Fibroblast of skin of abdomen (primary cell): Measurements from ENCODE around the gene ZNHIT2.

ENCODE experiments used
- DNase-seq: peaks from one replicate; pipeline ENCODE4 v3.0.0-alpha.2; 2013

Gene ZNHIT2

GRCh38 chr11:65134240-65134951 lies 16.9 kb upstream of the ZNHIT2 start, which contains the start of gene SYVN1:
Gene SYVN1 (minus strand): TSS chr11:65134519. CDS start chr11:65133601, 918 bp downstream.
- peak; percentile 88 for DNase-seq

- DNase-seq, result no peak
Measured at GRCh38 chr11:65133724-65134123, 16.2 kb upstream of the ZNHIT2 start.

- no peak for DNase-seq
Measured at GRCh38 chr11:65132988-65133700, 15.6 kb upstream of the ZNHIT2 start.

- no peak for DNase-seq
Measured at GRCh38 chr11:65132238-65132987, 14.9 kb upstream of the ZNHIT2 start.

GRCh38 chr11:65131895-65132237 lies 14.4 kb upstream of the ZNHIT2 start:
- DNase-seq, result no peak

DNA sequence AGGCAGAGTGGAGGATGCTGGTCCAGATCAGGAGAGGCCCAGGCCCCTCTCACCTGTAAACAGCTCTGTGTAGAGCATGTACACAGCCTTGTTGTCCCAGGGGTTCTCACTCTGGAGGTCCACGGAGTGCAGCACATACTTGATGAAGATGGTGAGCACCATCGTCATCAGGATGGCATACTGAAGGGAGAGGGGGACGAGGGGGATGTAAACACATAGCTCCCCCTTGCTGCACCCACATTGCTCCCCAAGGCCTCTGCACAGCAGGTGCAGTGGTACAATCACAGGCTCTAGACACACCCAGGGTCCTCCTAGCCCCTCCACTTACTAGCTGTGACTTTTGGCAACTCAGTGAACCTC lies 13.9 kb upstream of the ZNHIT2 start:
- DNase-seq, result no peak

GRCh38 chr11:65130631-65131416 lies 13.3 kb upstream of the ZNHIT2 start:
- DNase-seq, result no peak

DNA sequence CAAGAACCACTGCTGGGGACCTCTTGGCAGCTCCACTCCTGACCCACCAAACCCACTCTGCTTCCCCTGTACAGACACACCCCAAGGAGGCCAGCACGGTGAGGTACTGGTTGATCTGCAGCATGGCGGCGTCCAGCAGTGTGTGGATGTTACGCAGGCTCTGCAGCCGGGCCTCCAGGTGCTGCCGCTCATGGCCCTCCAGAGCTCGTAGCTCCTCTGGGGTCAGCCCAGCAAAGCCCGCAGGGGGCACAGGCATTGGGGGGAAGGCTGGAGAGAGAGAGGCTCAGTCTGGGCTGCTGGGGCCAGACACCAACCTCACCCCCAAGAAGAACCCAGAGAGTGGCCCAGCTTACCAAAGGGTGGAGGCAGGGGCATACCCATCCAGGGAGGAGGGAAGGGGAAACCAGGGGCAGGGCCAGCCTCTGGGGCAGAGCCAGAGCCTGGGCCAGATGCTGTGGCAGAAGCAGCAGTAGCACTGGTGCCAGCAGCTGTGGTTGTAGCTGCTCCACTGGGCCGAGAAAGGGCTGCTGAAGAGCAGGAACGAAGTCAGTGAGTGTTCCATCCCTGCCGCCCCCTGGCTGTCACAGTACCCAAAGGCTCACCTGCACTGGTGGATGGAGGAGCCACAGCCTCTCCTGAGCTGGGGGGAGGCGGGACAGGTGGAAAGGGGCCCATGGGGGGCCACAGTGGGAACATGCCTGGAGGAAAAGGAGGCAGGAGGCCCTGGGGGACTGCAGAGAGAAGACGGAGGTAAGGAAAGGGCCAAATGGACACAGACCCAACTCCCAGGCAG lies 12.3 kb upstream of the ZNHIT2 start:
- DNase-seq, result no peak

DNA sequence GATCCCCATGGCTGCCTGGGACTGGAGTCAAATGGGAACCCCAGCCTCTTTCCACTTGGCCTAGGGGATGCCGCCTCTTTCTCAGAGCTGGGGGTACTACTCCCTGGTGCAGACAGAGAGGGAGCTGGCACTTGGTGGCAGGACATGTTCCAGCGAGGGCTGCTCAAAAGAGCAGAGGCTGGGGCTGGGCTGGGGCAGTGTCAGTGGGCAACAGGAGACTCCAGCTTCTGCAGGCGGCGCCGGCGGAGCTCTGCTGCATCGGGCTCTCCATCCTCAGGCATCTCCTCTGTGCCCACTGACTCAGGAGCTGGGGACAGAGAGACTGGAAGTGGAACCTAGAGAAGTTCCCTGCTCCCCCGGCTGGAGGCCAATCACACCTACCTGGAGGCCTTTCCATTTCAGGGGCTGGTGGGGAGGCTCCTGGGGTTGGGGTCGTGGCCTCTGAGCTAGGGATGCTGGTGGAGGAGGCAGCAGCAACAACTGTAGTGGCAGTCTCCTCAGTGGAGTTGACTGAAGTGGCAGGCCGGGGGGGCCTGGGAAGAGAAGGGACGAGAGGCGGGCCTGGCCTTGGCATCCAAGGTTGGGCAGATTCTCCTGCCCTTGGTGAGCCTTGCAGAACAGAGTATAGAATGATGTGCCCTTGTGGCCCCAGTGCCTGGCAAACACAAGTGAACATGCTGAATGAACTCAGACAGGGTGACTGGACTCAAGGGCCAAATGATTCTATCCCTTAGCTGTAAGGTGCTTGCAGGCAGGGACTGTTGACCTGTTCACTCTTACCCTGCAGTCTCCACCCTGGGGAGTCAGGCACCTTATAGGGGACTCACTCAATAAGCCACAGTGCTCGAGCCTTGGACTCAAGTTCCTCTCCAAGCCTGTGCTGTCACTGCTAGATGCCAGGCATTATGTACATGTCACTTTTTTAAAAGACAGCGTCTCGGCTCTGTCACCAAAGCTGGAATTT lies 11.0 kb upstream of the ZNHIT2 start:
- DNase-seq, result no peak

DNA sequence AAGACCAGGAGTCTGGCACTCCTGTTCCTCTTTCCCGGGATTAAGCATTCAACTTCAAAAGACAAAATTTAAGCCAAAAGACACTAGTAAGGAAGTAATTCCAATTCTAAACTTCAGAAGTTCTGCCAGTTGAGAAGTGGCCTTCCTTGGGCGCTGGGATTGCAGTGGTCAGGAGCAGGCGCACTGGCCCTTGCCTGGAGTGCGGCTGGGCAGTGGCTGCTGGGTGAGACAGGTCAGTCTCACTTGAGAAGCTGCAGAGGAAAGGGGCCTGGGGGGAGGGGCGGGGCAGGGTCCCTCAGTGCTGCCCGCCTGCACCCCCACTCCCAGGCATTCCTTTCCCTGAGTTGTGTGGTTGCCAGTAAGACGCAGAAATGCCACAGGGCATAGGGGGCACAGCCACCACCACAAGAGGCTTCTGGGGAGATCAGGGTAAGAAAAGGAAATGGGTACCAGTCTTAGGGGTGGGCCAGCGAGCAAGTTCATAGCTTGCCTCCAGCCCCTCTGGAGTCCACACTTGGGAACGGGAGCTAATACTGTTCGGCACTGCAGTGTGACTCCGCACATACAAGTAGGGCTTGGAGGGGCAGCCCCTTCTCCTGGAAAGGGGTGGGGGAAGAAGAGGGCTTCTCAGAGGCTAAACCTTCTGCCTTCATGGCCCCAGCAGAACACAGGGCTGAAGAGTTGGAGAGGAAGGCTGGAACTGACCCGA lies 10.1 kb upstream of the ZNHIT2 start:
- DNase-seq, result no peak

DNA sequence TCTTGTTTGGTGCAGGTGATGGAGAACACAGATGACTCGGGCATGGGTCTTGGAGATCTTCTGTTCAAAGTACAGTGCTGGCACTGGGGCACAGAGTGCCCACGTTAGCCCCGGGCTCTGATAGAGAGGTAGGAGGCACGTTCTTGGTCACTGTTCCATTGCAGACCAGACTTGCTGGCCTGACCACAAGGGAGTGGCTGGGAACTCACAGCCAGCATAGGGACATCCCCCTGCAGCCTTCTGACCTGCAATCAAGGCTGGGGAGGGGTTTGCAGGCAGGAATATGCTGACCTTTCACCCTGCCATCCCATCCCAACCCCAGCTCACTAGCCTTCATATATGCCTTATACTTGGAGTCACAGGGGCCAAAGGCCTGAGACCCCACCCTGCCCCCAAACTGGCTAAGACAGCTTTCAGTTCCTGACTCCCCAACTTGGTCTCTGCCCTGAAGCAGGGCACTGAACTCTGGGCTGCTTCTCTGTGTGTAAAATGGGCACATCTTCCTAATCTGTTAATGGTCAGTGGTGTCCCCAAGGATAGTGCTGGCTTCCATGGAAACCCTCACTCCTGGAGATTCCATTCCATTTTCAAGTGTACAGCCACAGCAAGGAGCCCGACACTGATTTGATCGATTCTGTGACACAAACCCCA lies 9.2 kb upstream of the ZNHIT2 start:
- no peak for DNase-seq

DNA sequence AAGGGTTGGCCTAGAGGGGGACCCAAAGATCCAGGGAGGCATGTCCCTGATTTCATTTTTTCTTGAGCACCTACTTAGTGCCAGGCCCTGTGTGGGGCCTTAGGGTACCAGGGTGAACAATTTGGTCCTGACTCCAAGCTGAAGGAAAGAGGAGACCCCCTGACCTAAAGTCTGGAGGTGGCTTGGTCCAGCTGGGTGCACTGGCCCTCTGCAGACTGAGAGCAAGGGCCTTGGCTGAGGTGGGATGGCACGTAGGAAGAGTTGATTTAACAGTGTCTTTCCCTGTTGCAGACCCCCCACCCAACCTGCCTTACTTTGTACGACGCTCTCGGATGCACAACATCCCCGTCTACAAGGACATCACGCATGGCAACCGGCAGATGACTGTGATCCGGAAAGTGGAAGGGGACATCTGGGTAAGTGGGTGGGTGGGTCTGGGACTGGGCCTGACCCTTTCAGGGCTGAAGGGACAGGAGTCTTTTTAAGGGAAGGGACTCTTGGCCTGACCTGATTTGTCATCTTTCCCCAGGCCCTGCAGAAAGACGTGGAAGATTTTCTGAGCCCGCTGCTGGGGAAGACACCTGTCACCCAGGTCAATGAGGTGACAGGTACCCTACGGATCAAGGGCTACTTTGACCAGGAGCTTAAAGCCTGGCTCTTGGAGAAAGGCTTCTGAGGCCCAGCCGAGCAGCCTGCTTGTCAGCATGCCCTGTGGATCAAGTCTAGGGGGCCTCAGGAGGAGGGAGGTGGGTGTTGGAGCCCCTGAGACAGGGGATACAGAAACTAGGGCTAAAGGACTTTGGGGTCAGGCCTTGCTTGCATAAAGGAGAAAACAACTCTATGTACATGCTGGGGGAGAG lies 7.9 kb upstream of the ZNHIT2 start:
- DNase-seq, result no peak

- no peak for DNase-seq
Measured at GRCh38 chr11:65124480-65125196, 7.1 kb upstream of the ZNHIT2 start.

DNA sequence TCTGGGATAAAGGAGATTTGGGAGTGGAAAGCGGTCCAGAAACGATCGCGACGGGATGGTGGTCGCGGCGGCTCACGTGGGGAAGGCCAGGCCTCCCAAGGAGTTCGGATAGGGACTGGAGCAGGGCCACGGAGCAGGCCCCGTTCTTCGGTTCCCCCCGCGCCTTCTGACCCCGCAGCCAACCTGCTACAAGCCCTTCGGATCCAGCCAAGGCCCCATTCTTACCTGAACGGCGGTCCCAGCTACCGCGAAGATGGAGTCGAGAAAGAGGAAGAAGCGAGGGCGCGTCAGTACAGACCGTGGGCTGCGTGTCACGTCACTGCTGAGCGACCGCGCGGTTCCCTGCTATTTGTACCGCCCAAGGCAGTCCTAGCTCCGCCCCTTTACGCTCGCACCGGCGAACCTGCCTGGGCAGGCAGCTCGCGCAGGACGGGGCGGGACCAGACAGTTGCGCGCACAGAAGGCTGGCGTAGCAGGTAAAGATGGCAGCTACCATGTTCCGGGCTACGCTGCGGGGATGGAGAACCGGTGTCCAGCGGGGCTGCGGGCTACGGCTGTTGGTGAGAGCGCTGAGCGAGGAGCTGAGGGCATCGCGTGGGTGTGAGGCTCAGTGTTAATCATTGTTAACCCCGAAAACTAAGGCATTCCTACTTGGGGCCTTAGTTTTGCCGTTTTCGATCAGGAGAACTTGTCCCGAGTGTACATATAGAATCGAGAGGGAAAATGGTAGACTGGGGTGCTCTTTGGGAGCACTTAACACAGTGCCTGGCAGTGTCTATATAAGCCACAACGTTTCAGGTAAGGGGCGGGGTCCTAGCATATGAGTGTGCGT lies 4.6 kb upstream of the ZNHIT2 start, which contains the start of the genes FAU and MRPL49:
TSS of gene FAU (minus strand) at position 270 of the 832 bp plus-strand sequence. CDS start 321 bp downstream, outside the sequence.
TSS of gene MRPL49 (plus strand) at position 457 of the 832 bp plus-strand sequence. CDS start at position 483, 26 bp downstream.
- DNase-seq, result peak; percentile 95

DNA sequence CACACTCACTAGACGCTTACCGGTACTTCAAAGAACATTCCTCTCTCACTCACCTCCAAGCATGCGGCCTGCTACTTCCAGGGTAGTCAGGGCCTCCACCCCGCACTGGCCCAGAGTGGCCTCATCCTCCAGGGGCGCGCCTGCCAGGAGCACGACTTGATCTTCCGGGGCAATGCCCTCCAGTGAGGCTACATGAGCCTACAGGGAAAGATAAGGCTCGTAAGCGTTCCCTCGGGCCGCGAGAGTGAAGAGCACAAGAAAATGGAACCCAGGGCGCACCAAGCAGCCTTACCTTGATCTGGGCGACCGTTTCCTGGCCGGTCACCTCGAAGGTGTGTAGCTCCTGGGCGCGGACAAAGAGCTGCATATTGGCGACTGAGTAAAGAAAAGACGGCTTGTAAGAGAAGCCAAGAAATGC lies 4.0 kb upstream of the ZNHIT2 start:
- no peak for DNase-seq

DNA sequence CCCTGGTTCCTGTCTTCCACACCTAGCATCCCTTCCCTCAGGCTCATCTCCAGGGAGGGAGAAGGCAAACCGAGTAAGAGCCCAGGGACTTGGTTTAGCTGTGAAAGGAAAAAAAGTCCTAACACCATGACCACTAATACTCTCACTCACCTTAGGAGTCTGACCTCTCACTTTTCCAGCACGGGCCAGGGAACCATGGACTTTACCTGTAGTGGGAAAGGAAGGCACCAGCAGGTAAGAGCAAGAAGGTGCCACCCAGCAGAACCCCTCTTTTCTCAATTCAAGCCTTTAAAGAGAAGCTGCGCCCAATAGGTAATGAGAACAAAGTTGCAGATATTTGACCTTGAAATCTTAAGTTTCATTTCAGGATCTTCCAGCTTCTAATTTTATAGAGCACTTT lies 3.3 kb upstream of the ZNHIT2 start:
- DNase-seq, result no peak

DNA sequence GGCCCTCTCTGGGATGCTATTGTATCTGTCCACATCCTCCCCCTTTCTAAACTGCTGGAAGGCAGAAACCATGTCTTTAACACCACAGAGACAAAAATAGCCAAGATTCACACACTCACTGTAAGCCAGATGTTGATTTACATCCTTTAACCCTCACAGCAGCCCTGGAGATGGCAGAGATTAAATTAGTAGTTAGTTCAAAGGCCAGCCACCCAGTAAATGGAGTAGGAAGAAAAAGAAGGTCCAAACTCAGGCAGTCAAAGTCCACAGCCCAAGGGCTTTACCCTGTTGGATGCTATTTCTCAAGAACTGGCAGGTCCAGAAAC lies 2.1 kb upstream of the ZNHIT2 start:
- DNase-seq, result no peak
